T1000 (cell line): Measurements from ENCODE around the gene CR2.
"Not testable (repeated sequence)": the region's sequence is repeated elsewhere in the genome, so short reads cannot be mapped to it uniquely, and the experiment has no call there.

Source experiments
- DNase-seq: peaks from one replicate; lab custom pipeline; 2025; ENCODE audit warnings: mixed read lengths; lab: John Stamatoyannopoulos, UW

The CR2 gene

GRCh38 chr1:207454046-207454964, at the start of gene CR2:
TSS of gene CR2 (plus strand) at chr1:207454328. CDS start at chr1:207454419, 91 bp downstream.
- DNase-seq, result no peak

GRCh38 chr1:207404849-207405525, 49.1 kb upstream of the CR2 start:
- DNase-seq, result no peak

GRCh38 chr1:207405814-207406213, 48.3 kb upstream of the CR2 start:
- DNase-seq, result no peak

GRCh38 chr1:207407655-207408260, 46.4 kb upstream of the CR2 start:
- no peak for DNase-seq

- no peak for DNase-seq
These were observed 41.3 kb upstream of the CR2 start for GRCh38 chr1:207412845-207413244.

GRCh38 chr1:207414606-207415108, 39.5 kb upstream of the CR2 start:
- DNase-seq, result no peak

- DNase-seq, result no peak
These were observed 37.1 kb upstream of the CR2 start for GRCh38 chr1:207417076-207417475.

GRCh38 chr1:207418351-207418750, 35.8 kb upstream of the CR2 start:
- DNase-seq, result no peak

- DNase-seq, result no peak
These were observed 34.0 kb upstream of the CR2 start for GRCh38 chr1:207420109-207420508.

GRCh38 chr1:207421078-207421477, 33.0 kb upstream of the CR2 start:
- DNase-seq, result no peak

GRCh38 chr1:207423560-207424292, 30.4 kb upstream of the CR2 start:
- DNase-seq, result no peak

- DNase-seq, result no peak
These were observed 29.5 kb upstream of the CR2 start for GRCh38 chr1:207424570-207425131.

- DNase-seq, result no peak
These were observed 26.1 kb upstream of the CR2 start for GRCh38 chr1:207427832-207428585.

GRCh38 chr1:207428783-207429182, 25.3 kb upstream of the CR2 start:
- no peak for DNase-seq

- no peak for DNase-seq
These were observed 24.2 kb upstream of the CR2 start for GRCh38 chr1:207429963-207430362.

- DNase-seq, result no peak
These were observed 23.5 kb upstream of the CR2 start for GRCh38 chr1:207430602-207431001.

GRCh38 chr1:207431508-207431907, 22.6 kb upstream of the CR2 start:
- DNase-seq, result no peak

- DNase-seq, result no peak
These were observed 20.7 kb upstream of the CR2 start for GRCh38 chr1:207433435-207433834.

- not testable (repeated sequence) for DNase-seq
These were observed 17.4 kb upstream of the CR2 start for GRCh38 chr1:207436746-207437145.

- no peak for DNase-seq
These were observed 13.5 kb upstream of the CR2 start for GRCh38 chr1:207440626-207441025.
